Measurements from ENCODE around the gene BIRC2. TPM values are rescaled to one million over a fixed set of nuclear protein-coding genes. Genes with fewer than 3 reads are reported as not detected.

The BIRC2 gene
- total and polyA plus RNA-seq, 2 donors from 2014 or later: 34.0 to 42.4 TPM

DNA sequence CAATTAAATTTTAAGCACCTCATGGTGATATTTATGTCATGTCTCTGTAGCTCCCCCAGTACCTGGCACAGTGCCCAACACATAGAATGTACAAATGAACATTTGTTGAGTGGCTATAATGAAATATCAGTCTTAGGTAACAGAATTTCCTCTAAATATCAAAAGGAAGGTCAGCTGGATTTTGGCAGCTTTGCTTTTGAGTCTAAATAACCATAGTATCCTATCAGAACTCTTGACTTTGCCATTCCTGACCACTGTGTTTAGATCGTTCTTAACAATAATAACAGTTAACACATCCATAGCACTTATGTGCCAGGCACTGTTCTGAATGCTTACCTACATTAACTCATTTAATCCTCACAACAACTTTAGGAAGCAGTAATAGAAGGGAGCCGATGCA, 79.0 kb downstream of the BIRC2 start:
- no peaks in the 10 kb centered on the region for H3K36me3 ChIP-seq (ENCODE audit: control insufficient read depth in 2 of 3, insufficient read depth in 3 of 3, low read length in 3 of 3)
- H3K4me1 ChIP-seq (ENCODE audit: control insufficient read depth in 2 of 3, insufficient read depth in 2 of 3, low read depth in 1 of 3, low read length in 3 of 3): peaks cover 2 to 6% (median 6%) of the 10 kb centered on the region in 3 donors
- TF ChIP-seq, protein P1, sequence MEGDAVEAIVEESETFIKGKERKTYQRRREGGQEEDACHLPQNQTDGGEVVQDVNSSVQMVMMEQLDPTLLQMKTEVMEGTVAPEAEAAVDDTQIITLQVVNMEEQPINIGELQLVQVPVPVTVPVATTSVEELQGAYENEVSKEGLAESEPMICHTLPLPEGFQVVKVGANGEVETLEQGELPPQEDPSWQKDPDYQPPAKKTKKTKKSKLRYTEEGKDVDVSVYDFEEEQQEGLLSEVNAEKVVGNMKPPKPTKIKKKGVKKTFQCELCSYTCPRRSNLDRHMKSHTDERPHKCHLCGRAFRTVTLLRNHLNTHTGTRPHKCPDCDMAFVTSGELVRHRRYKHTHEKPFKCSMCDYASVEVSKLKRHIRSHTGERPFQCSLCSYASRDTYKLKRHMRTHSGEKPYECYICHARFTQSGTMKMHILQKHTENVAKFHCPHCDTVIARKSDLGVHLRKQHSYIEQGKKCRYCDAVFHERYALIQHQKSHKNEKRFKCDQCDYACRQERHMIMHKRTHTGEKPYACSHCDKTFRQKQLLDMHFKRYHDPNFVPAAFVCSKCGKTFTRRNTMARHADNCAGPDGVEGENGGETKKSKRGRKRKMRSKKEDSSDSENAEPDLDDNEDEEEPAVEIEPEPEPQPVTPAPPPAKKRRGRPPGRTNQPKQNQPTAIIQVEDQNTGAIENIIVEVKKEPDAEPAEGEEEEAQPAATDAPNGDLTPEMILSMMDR (IDR thresholded peaks at IDR 0.05; ENCODE audit: borderline replicate concordance, extremely low read depth, insufficient read depth): no peak
- FAIRE-seq (no peak), DNase-seq (no peak)
- no peak overlapping the region for H3K9ac ChIP-seq (ENCODE audit: low read length in 3 of 3)
- H3K9me3 ChIP-seq (ENCODE audit: control insufficient read depth in 2 of 3, insufficient read depth in 1 of 3, low read length in 3 of 3): no peaks in the 10 kb centered on the region
- no peak overlapping the region for H3K27ac ChIP-seq (ENCODE audit: low read depth in 2 of 2, low read length in 2 of 2)
- intact Hi-C loops (cut with DNase I): no loop called here
- no peak overlapping the region for H3K4me3 ChIP-seq (ENCODE audit: low read length in 3 of 3)
- H3K27me3 ChIP-seq (ENCODE audit: control insufficient read depth, insufficient read depth, low read length): no peaks in the 10 kb centered on the region

DNA sequence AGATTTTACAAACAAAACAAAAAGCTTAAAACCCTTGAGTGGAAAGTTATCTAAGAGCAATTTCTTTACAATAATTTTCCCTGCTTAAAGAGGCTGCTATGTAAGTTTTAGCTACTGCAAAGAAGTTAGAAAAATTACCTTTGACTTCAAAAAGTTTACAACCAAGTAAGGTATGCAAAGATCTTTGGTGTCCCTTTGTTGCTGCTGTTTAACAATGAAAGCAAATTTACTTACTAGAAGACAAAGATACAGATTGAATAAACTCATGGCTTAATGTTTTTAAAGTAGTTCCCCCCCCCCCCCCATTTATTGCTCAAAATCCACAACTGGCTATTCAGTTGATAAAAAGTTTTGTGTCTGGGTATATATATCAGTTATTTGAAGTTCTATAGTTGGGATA, 79.6 kb downstream of the BIRC2 start:
- H3K36me3 ChIP-seq (ENCODE audit: control insufficient read depth in 2 of 3, insufficient read depth in 3 of 3, low read length in 3 of 3): no peaks in the 10 kb centered on the region
- TF ChIP-seq, protein P1 (IDR thresholded peaks at IDR 0.05; ENCODE audit: borderline replicate concordance, extremely low read depth, insufficient read depth): no peak
- intact Hi-C loops (cut with DNase I): no loop called here
- no peaks in the 10 kb centered on the region for H3K9me3 ChIP-seq (ENCODE audit: control insufficient read depth in 2 of 3, insufficient read depth in 1 of 3, low read length in 3 of 3)
- no peak overlapping the region for H3K27ac ChIP-seq (ENCODE audit: low read depth in 2 of 2, low read length in 2 of 2)
- no peak overlapping the region for H3K9ac ChIP-seq (ENCODE audit: low read length in 3 of 3)
- no peak for DNase-seq
- H3K27me3 ChIP-seq (ENCODE audit: control insufficient read depth, insufficient read depth, low read length): no peaks in the 10 kb centered on the region
- H3K4me1 ChIP-seq (ENCODE audit: control insufficient read depth in 2 of 3, insufficient read depth in 2 of 3, low read depth in 1 of 3, low read length in 3 of 3): peaks cover 2 to 6% (median 6%) of the 10 kb centered on the region in 3 donors
- no peak overlapping the region for H3K4me3 ChIP-seq (ENCODE audit: low read length in 3 of 3)
- no peak for FAIRE-seq

DNA sequence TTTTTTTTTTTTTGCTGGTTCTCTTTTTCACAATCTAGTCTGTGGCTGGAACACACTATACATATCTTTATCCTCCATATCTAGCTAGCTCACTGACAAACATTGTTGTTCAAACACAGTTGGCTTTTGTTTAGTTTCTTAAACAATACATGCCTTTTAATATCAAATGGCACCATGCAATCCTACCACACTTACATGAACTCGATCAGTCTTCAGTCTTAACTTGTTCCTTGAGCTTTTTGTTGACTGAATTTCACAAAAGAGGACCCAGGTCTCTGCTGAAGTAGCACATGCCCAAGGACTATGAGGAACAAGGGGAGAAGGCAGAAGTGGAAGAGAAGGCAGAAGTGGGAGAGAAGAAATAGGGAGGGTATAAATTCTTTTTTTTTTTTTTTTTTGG, 80.1 kb downstream of the BIRC2 start:
- intact Hi-C loops (cut with DNase I): no loop called here
- no peak for FAIRE-seq
- H3K27me3 ChIP-seq (ENCODE audit: control insufficient read depth, insufficient read depth, low read length): no peaks in the 10 kb centered on the region
- H3K36me3 ChIP-seq (ENCODE audit: control insufficient read depth in 2 of 3, insufficient read depth in 3 of 3, low read length in 3 of 3): no peaks in the 10 kb centered on the region
- H3K4me3 ChIP-seq (ENCODE audit: low read length in 3 of 3): no peak overlapping the region
- H3K9ac ChIP-seq (ENCODE audit: low read length in 3 of 3): no peak overlapping the region
- no peak overlapping the region for H3K27ac ChIP-seq (ENCODE audit: low read depth in 2 of 2, low read length in 2 of 2)
- peaks cover 2 to 6% (median 6%) of the 10 kb centered on the region in 3 donors for H3K4me1 ChIP-seq (ENCODE audit: control insufficient read depth in 2 of 3, insufficient read depth in 2 of 3, low read depth in 1 of 3, low read length in 3 of 3)
- TF ChIP-seq, protein P1 (IDR thresholded peaks at IDR 0.05; ENCODE audit: borderline replicate concordance, extremely low read depth, insufficient read depth): no peak
- no peaks in the 10 kb centered on the region for H3K9me3 ChIP-seq (ENCODE audit: control insufficient read depth in 2 of 3, insufficient read depth in 1 of 3, low read length in 3 of 3)
- no peak for DNase-seq

Other genes with a start within 250 kb of the BIRC2 start
- 106 TPM for gene YAP1, start 236.8 kb upstream of the BIRC2 start, total RNA-seq
- 21.5 TPM for gene YAP1, start 236.8 kb upstream of the BIRC2 start, polyA plus RNA-seq (ENCODE audit: insufficient read depth, low read depth, low replicate concordance)
- gene BIRC3, start 29.7 kb upstream of the BIRC2 start, total RNA-seq: 110 TPM
- gene BIRC3, start 29.7 kb upstream of the BIRC2 start, polyA plus RNA-seq (ENCODE audit: insufficient read depth, low read depth, low replicate concordance): 3.9 TPM
- gene TMEM123, start 105.6 kb downstream of the BIRC2 start, total RNA-seq: 143 TPM
- gene TMEM123, start 105.6 kb downstream of the BIRC2 start, polyA plus RNA-seq (ENCODE audit: insufficient read depth, low read depth, low replicate concordance): 57.0 TPM
- 1,380 TPM for gene MMP7, start 183.5 kb downstream of the BIRC2 start, total RNA-seq
- gene MMP7, start 183.5 kb downstream of the BIRC2 start, polyA plus RNA-seq (ENCODE audit: insufficient read depth, low read depth, low replicate concordance): 101 TPM

Measured in kidney (tissue), 14 donors.